ENCODE measurements around the gene HOXC6.

GRCh38 chr12:54015018-54015931 is 13.0 kb upstream of the HOXC6 start:
- no peak for TF ChIP-seq CTCF (IDR thresholded peaks at IDR 0.05)
- TF ChIP-seq POLR2AphosphoS5 (IDR thresholded peaks at IDR 0.05): peak in 1 of 2 donors; percentile 29
- TF ChIP-seq POLR2A (IDR thresholded peaks at IDR 0.05; ENCODE audit: low read depth): no peak
- no peak for TF ChIP-seq EP300 (IDR thresholded peaks at IDR 0.05)

All from esophagus muscularis mucosa (tissue), 4 donors.